Activated naive CD4-positive, alpha-beta T cell treated with anti-CD3 and anti-CD28 coated beads, Interleukin-2, amount 50 U/mL, for 24 hours (primary cell): Measurements from ENCODE around the gene MACROD2.
"Not testable (repeated sequence)": the region's sequence is repeated elsewhere in the genome, so short reads cannot be mapped to it uniquely, and the experiment has no call there.

Experiments used
- H3K27ac Mint-ChIP-seq: one replicate; pipeline ENCODE4 v1.8.0; 2021; ENCODE audit warnings: mild to moderate bottlenecking, mixed read lengths
- H3K27me3 Mint-ChIP-seq: one replicate; pipeline ENCODE4 v1.8.0; 2021; ENCODE audit warnings: mixed read lengths
- H3K36me3 Mint-ChIP-seq: one replicate; pipeline ENCODE4 v1.8.0; 2021; ENCODE audit warnings: mixed read lengths
- H3K4me1 Mint-ChIP-seq: one replicate; pipeline ENCODE4 v1.8.0; 2021; ENCODE audit warnings: mixed read lengths
- H3K4me3 Mint-ChIP-seq: one replicate; pipeline ENCODE4 v1.8.0; 2021; ENCODE audit warnings: mild to moderate bottlenecking, mixed read lengths
- H3K9me3 Mint-ChIP-seq: one replicate; pipeline ENCODE4 v1.8.0; 2021; ENCODE audit warnings: mixed read lengths

Gene MACROD2

DNA sequence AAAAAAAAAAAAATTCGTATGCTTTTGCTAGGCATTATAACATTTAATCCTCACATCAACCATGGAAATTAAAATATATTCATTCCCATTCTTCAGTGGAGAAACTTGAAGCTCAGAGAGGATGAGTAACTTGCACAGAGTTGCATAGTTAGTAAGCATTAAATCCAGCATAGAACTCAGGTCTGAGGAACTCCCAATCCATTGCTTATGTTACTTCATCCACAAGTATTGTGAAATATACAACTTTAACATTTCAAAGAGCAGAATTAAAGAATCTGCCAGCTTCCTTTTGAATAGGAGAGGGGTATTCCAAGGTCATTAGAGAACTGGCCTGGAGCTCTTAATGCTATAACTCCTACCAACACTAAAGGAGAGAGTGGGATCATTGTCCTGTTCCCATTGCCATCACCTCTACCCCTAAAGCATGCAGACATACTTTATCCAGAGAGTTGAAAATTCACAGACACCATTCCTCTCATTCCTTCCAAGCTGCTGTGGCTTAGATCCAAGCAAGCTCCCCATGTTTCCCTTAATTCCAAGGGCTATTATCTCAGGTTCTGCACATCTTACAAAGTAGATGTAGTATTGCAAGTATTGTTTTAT lies 250.2 kb downstream of the MACROD2 start:
- Mint-ChIP-seq H3K27me3 (no peaks in the 10 kb centered on the region), H3K4me1 (no peaks in the 10 kb centered on the region), H3K4me3 (no peak overlapping the region), H3K27ac (no peak overlapping the region), H3K9me3 (no peaks in the 10 kb centered on the region), H3K36me3 (no peaks in the 10 kb centered on the region)

DNA sequence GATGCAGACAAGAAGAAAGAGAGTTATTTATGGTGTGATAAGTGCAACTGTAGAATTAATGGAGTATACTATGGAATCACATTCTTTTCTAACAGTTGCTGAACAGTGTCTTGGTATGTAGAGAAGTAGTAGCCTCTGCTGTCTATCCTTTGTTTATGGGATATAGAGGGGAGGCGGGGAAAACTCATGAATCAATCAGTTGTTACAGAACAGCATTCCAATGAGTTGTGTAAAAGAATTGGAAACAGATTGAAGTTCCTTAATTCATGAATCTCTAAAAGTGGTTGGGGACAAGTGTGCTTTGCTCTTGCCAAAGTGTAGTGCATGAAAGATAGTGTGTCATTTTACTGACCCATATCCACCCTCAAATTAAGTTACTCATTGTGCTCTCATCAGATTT lies 264.4 kb downstream of the MACROD2 start:
- H3K27me3 Mint-ChIP-seq = no peaks in the 10 kb centered on the region
- H3K9me3 Mint-ChIP-seq = peaks cover 13% of the 10 kb centered on the region
- H3K4me3 Mint-ChIP-seq = no peak overlapping the region
- H3K36me3 Mint-ChIP-seq = no peaks in the 10 kb centered on the region
- no peak overlapping the region for H3K27ac Mint-ChIP-seq
- no peaks in the 10 kb centered on the region for H3K4me1 Mint-ChIP-seq

DNA sequence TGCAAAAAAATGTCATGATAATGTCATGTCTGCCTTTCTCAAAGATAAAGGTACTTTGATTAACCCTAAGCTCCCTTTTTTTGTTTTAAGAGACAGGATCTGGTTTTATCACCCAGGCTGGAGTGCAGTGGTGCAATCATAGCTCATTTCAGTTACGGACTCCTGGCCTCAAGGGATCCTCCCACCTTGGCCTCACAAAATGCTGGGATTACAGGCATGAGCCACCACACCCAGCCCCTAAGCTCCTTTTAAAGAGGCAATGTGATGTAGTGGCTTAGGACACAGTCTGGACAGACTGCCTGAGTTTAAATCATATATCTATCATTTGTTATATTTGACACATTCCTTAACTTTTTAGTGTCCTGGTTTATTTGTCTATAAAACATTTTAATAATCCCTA lies 265.1 kb downstream of the MACROD2 start:
- Mint-ChIP-seq H3K4me3 (no peak overlapping the region), H3K9me3 (peaks cover 17% of the 10 kb centered on the region), H3K27ac (no peak overlapping the region), H3K4me1 (no peaks in the 10 kb centered on the region), H3K27me3 (no peaks in the 10 kb centered on the region), H3K36me3 (no peaks in the 10 kb centered on the region)

DNA sequence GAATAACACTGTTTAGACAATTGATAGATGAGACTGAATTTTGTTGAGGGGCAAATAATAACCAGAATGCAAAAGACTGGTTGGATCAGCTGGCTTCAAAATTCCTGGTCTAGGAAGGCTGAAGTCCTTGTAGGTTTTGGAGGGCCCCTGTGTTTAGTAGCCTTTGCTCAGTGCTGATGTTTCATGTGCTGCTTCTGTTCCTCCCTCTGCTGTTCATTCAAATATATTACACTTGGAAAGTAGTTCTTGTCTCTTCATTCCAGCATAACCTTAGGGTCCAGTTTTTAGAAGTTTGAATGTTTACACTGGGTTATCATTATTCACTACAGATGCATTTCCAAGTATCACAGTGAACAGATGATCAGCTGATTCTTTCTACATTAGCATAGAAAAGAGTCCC lies 269.6 kb downstream of the MACROD2 start:
- H3K27me3 Mint-ChIP-seq = no peaks in the 10 kb centered on the region
- H3K9me3 Mint-ChIP-seq = peaks cover 10% of the 10 kb centered on the region
- no peak overlapping the region for H3K27ac Mint-ChIP-seq
- H3K4me3 Mint-ChIP-seq = no peak overlapping the region
- H3K4me1 Mint-ChIP-seq = no peaks in the 10 kb centered on the region
- no peaks in the 10 kb centered on the region for H3K36me3 Mint-ChIP-seq

DNA sequence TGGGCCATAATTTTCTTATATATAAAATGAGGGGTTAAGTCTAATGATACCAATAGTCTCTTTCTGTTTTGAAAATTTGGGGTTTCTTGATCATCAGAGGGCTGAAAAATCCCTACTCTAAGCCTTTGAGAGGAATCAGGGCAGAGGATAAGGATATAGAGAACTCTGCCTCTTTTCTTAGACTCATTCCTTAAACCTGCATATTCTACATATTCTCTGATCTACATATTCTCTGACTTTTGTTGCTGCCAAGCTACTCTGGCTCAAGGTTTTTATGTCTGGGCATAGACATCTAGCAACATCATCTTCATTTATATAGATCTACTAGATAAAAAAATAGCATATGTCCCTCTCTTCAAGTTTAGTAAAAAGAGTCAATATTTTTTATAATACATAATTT lies 270.9 kb downstream of the MACROD2 start:
- Mint-ChIP-seq H3K9me3 (peaks cover 10% of the 10 kb centered on the region), H3K27ac (no peak overlapping the region), H3K36me3 (no peaks in the 10 kb centered on the region), H3K27me3 (no peaks in the 10 kb centered on the region), H3K4me1 (no peaks in the 10 kb centered on the region), H3K4me3 (no peak overlapping the region)

DNA sequence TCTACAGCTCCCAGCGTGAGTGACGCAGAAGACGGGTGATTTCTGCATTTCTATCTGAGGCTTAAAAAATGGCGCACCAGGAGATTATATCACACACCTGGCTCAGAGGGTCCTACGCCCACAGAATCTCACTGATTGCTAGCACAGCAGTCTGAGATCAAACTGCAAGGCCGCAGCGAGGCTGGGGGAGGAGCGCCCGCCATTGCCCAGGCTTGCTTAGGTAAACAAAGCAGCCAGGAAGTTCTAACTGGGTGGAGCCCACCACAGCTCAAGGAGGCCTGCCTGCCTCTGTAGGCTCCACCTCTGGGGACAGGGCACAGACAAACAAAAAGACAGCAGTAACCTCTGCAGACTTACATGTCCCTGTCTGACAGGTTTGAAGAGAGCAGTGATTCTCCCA lies 275.4 kb downstream of the MACROD2 start:
- not testable (repeated sequence) for H3K36me3 Mint-ChIP-seq, H3K4me1 Mint-ChIP-seq, H3K4me3 Mint-ChIP-seq, H3K9me3 Mint-ChIP-seq, H3K27ac Mint-ChIP-seq, H3K27me3 Mint-ChIP-seq

DNA sequence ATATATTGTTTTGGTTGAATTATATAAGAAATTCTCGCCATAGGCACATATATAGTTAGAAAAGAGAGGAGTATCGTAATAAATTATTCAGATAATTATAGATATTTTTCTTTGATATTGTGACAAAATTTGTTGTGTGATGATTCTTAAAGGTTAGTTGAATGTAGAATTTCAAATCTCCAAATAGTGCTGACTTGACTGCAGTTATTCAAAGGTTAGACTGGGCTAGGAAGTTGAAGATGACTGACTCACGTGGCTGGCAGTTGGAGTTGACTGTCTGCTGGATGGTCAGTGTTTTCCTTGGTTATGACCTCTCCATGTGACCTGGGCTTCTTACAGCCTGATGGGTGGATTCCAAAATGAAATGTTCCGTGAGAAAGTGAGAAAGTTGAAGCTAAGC lies 286.8 kb downstream of the MACROD2 start:
- no peaks in the 10 kb centered on the region for H3K4me1 Mint-ChIP-seq
- no peaks in the 10 kb centered on the region for H3K9me3 Mint-ChIP-seq
- H3K36me3 Mint-ChIP-seq = no peaks in the 10 kb centered on the region
- no peak overlapping the region for H3K27ac Mint-ChIP-seq
- no peaks in the 10 kb centered on the region for H3K27me3 Mint-ChIP-seq
- H3K4me3 Mint-ChIP-seq = no peak overlapping the region

DNA sequence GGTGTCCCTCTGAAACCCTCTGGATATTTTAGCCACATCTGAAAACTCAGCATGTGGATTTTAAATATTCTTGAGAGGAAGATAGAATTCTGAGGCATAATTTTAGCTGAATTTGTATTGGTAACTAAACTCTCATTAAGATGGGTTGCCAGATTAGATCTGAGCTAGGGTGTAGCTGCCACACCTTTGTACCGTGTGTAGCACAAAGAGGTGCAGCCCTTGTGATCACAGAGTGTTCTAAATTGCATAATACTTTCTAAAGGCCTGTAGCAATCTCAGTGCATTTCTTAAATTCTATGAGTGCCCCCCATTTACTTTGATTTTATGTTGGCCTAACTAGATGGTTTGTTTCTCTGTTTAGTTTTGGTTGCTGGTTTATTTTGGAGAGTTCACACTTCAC lies 289.1 kb downstream of the MACROD2 start:
- Mint-ChIP-seq H3K4me1 (no peaks in the 10 kb centered on the region), H3K27me3 (no peaks in the 10 kb centered on the region), H3K36me3 (no peaks in the 10 kb centered on the region), H3K27ac (no peak overlapping the region), H3K4me3 (no peak overlapping the region), H3K9me3 (peaks cover 3% of the 10 kb centered on the region)

DNA sequence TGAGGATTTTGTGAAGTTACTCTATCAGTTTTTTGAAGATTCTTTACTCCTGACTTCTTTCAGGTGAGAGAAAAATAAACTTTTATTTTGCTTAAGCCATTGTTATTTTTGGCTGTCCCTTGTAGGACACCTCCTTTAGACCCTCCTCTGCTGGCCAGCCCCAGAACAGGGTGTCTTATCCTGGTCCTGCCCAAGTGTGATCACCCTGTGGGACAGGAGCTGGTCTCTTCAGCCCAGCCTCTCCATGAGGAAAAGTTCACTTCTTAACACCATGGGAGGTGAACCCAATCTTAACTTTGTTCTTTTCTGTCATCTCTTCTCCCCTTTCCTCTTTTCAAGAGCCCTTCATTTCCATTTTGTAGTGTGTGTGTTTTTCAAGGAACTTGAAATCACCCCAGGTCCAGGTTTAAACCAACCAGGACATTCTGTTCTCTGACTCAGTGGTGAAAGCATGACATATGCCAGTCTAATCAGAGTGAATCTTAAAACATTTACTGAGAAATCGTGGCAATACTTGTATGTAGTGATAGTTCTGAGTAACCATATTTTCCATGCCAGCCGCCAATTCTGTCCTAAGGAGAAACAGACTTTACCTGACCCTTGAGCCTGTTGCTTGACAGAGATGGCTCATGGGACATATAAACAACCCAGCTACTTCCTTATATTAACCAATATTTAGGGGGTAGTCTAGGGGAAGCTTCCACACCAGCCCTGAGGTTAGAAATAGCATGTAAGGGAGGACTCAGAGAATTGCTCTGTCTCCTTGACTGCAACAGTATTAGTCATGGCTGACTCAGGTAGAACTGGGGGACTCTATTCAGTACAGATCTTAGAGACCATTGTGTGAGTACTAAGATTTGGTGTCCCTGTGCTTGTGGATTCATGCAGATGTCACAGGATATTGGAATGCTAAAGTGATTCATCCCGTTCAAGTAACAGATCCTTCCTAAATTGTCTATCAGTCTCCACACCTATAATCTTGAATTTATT lies 293.3 kb downstream of the MACROD2 start:
- H3K4me1 Mint-ChIP-seq = no peaks in the 10 kb centered on the region
- no peak overlapping the region for H3K4me3 Mint-ChIP-seq
- H3K27me3 Mint-ChIP-seq = no peaks in the 10 kb centered on the region
- H3K9me3 Mint-ChIP-seq = peaks cover 3% of the 10 kb centered on the region
- no peak overlapping the region for H3K27ac Mint-ChIP-seq
- no peaks in the 10 kb centered on the region for H3K36me3 Mint-ChIP-seq

DNA sequence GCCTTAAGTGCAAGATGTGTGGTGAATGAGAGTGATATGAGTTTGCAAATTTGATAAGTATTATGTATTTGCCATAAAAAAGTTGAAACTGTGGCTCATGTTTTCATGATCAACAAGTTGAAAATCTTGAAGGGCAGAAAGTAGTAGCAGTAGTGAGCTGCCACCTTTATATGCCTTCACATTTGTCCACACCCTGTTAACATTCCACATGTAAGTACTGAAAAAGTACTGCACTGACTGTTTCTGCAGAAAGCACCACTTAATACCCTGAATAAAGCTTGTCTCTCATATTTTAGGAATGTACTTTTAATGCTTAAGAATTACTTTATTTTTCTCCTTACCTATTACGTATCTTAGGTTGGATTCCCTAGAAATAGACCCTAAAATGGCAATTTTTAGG lies 296.2 kb downstream of the MACROD2 start:
- no peaks in the 10 kb centered on the region for H3K4me1 Mint-ChIP-seq
- H3K27ac Mint-ChIP-seq = no peak overlapping the region
- H3K36me3 Mint-ChIP-seq = no peaks in the 10 kb centered on the region
- no peaks in the 10 kb centered on the region for H3K27me3 Mint-ChIP-seq
- H3K9me3 Mint-ChIP-seq = peaks cover 3% of the 10 kb centered on the region
- H3K4me3 Mint-ChIP-seq = no peak overlapping the region

DNA sequence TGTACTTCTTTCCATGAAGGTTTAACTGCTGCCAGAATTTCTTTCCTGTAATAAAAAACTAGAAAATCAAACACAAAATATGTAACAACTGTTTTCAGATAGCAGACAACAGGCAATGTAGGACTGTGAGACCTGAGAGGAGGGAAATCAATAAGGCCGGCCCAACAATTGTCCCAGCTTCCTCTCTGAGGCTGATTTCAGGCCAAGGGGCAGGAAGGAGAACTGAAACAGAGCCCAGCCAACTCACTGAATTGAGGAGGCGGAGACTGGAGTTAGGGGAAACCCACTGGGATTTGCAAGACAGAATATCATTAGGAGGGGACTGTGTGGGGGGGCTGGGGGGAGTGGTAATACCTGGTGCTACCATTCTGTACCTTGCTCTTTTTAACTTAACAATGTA lies 299.9 kb downstream of the MACROD2 start:
- H3K9me3 Mint-ChIP-seq = no peaks in the 10 kb centered on the region
- no peaks in the 10 kb centered on the region for H3K36me3 Mint-ChIP-seq
- no peak overlapping the region for H3K4me3 Mint-ChIP-seq
- no peak overlapping the region for H3K27ac Mint-ChIP-seq
- no peaks in the 10 kb centered on the region for H3K27me3 Mint-ChIP-seq
- H3K4me1 Mint-ChIP-seq = no peaks in the 10 kb centered on the region

DNA sequence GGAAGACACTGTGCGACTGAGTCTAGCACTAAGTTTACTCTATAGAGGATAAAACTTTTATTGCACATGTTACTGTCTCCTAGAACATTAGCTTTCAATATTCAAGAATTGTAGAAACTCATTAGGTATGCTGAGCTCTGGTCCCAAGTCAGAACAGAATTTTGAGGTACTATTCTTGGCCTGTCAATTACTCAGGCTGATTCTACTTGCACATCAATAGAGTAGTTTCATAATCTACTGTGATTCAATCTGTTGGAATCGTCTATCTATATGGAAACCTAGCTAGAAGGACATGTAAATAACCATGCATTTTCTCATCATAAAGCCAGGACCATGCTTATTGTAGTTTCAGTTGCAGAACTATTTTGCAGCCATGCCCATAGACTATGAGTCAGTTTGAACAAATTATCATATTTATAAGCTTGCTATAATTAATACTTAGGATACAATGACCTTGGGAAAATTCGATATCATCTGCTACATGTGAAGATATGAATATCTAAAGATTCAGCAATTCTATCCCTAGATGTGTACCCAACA lies 300.5 kb downstream of the MACROD2 start:
- H3K36me3 Mint-ChIP-seq = no peaks in the 10 kb centered on the region
- H3K27ac Mint-ChIP-seq = no peak overlapping the region
- H3K9me3 Mint-ChIP-seq = no peaks in the 10 kb centered on the region
- no peaks in the 10 kb centered on the region for H3K27me3 Mint-ChIP-seq
- no peak overlapping the region for H3K4me3 Mint-ChIP-seq
- H3K4me1 Mint-ChIP-seq = no peaks in the 10 kb centered on the region

DNA sequence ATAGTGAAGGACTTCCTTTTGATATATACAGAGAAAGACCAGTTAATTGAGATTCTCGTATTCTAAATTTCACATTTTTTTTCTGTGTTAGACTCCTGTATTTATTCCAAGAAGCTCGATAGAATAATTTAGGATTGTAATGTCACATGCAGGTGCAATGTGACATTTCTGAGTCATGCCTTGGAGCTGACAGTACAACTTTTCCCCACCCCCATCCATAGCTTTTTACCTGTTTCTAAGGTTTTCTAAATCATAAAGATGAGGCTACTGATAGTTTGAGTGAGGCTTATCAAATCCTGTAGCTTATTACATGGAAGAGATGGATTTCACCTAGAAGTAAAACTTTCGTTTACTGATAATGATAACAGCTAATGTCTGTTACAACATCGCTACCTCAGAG lies 304.5 kb downstream of the MACROD2 start:
- peaks cover 5% of the 10 kb centered on the region for H3K9me3 Mint-ChIP-seq
- no peaks in the 10 kb centered on the region for H3K27me3 Mint-ChIP-seq
- no peak overlapping the region for H3K4me3 Mint-ChIP-seq
- H3K4me1 Mint-ChIP-seq = no peaks in the 10 kb centered on the region
- no peak overlapping the region for H3K27ac Mint-ChIP-seq
- no peaks in the 10 kb centered on the region for H3K36me3 Mint-ChIP-seq

DNA sequence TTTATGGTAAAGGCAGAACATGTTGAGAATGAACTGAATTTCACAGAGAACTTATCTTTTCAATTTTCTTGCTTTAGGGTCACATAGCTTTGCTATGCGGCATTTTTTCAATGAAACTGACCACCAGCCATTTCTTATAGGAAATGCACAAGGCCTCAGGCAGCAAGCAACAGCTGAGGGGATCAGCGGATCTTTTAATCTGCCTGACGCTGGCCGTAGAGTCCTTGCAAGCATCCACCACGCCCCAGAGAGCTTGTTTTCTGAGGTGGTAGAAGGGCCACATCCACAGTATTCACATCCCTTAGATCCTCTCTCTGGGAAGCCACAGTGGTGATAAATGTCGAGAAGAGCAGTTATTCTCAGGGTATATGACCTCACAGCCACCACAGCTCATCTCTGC lies 307.8 kb downstream of the MACROD2 start:
- Mint-ChIP-seq H3K36me3 (no peaks in the 10 kb centered on the region), H3K4me1 (no peaks in the 10 kb centered on the region), H3K9me3 (peaks cover 14% of the 10 kb centered on the region), H3K4me3 (no peak overlapping the region), H3K27ac (no peak overlapping the region), H3K27me3 (no peaks in the 10 kb centered on the region)

DNA sequence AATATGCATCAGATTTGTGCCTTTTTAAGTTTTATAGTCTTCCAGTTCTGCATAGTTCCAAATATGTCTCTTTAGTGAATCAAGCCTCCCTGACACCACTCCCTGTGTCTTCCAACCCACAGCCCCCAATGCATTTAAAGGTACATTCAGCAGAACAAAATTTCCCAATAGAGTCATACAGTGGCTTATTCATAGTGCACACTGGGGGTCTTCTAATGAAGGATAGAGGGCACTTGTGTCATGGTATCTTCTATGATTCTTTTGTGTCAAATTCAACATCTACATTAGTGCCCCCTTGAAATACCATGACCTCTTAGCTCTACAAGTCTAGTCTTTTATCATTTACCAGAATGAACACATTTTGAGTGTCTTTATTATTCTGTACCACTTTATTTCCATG lies 308.3 kb downstream of the MACROD2 start:
- no peak overlapping the region for H3K4me3 Mint-ChIP-seq
- H3K9me3 Mint-ChIP-seq = peaks cover 18% of the 10 kb centered on the region
- no peaks in the 10 kb centered on the region for H3K27me3 Mint-ChIP-seq
- H3K4me1 Mint-ChIP-seq = no peaks in the 10 kb centered on the region
- H3K27ac Mint-ChIP-seq = no peak overlapping the region
- H3K36me3 Mint-ChIP-seq = no peaks in the 10 kb centered on the region

DNA sequence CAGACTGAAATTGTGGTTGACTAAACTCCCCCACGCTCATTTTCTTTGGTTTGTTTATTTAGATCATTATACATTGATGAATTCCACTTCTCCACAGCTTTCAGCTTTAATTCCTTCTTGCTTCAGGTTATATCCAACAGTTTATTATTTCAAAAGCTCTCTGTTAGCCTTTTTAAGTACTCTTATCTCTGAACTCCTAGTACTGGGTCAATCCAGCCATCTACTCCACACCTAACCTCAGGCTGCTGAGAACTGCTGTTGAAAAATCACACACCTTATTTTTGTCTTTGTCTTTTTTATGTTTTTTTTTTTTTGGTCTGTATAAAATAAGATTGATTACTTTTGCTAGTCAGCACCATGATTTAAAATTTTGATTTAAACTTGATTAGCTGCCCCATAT lies 309.2 kb downstream of the MACROD2 start:
- H3K27ac Mint-ChIP-seq = no peak overlapping the region
- peaks cover 18% of the 10 kb centered on the region for H3K9me3 Mint-ChIP-seq
- no peaks in the 10 kb centered on the region for H3K36me3 Mint-ChIP-seq
- no peaks in the 10 kb centered on the region for H3K4me1 Mint-ChIP-seq
- H3K27me3 Mint-ChIP-seq = no peaks in the 10 kb centered on the region
- H3K4me3 Mint-ChIP-seq = no peak overlapping the region
